GM12864 (cell line): ENCODE results near the gene PRKAA1.

Source experiments
- DNase-seq: peaks from one replicate; pipeline ENCODE4 v3.0.0-alpha.2; 2011; ENCODE audit warnings: low read depth
- H3K4me3 ChIP-seq: 2 replicates; pipeline ENCODE4 v1.5.1; 2011; ENCODE audit warnings: mild to moderate bottlenecking, low read depth, low read length, control low read depth
- CTCF ChIP-seq: IDR thresholded peaks from 2 replicates; pipeline ENCODE4 v1.5.1; 2011; ENCODE audit warnings: low read depth, mild to moderate bottlenecking, moderate library complexity, low read length, control low read depth, inconsistent platforms; ENCODE audit errors: missing control alignments

The PRKAA1 gene

GRCh38 chr5:40823459-40823858, 25.3 kb upstream of the PRKAA1 start:
- DNase-seq: no peak
- H3K4me3 ChIP-seq: no peak overlapping the region
- TF ChIP-seq CTCF: no peak

- H3K4me3 ChIP-seq: no peak overlapping the region
- no peak for DNase-seq
- no peak for TF ChIP-seq CTCF
Observed at GRCh38 chr5:40813698-40814281, 15.6 kb upstream of the PRKAA1 start.

GRCh38 chr5:40812125-40812524, 14.0 kb upstream of the PRKAA1 start:
- no peak for TF ChIP-seq CTCF
- DNase-seq: no peak
- H3K4me3 ChIP-seq: no peak overlapping the region

- TF ChIP-seq CTCF: no peak
- H3K4me3 ChIP-seq: no peak overlapping the region
- no peak for DNase-seq
Observed at GRCh38 chr5:40801771-40802562, 3.8 kb upstream of the PRKAA1 start.

- no peak for DNase-seq
- TF ChIP-seq CTCF: no peak
- no peak overlapping the region for H3K4me3 ChIP-seq
Observed at GRCh38 chr5:40799258-40799657, 1.1 kb upstream of the PRKAA1 start.

- H3K4me3 ChIP-seq: peak overlapping the region; percentile 86
- DNase-seq: no peak
- TF ChIP-seq CTCF: no peak
Observed at GRCh38 chr5:40798801-40799210, 632 bp upstream of the PRKAA1 start.
